NCI-H460 (cell line): ENCODE data around the gene SEC61A1. TPM values are rescaled to one million over a fixed set of nuclear protein-coding genes. Genes with fewer than 3 reads are reported as not detected.

Experiments
- DNase-seq: peaks from one replicate; pipeline ENCODE4 v3.0.0-alpha.2; 2016; ENCODE audit warnings: low read depth; ENCODE audit errors: extremely low read depth
- polyA plus RNA-seq: library from polyadenylated mRNA; depleted of rRNA; stranded (reverse); fragments of >200 nt; gene quantifications from 2 replicates; pipeline ENCODE4 v1.2.3, GENCODE V29; 2014; cell fraction: nucleus; rRNA removed
- total RNA-seq: library from RNA; depleted of rRNA; stranded (reverse); fragments of >200 nt; shearing (Covaris generic); gene quantifications from 2 replicates; pipeline ENCODE4 v1.2.3, GENCODE V29; 2014; rRNA removed

SEC61A1 gene
- total RNA-seq: 133 and 136 TPM in 2 replicates
- polyA plus RNA-seq: 87.0 and 114 TPM in 2 replicates

- DNase-seq: peak; percentile 88
These were observed at the start of gene SEC61A1 for GRCh38 chr3:128051837-128052594. SEC61A1 (plus strand) TSS chr3:128052437; CDS start chr3:128052553, 116 bp downstream.

- no peak for DNase-seq
These were observed 47.6 kb upstream of the SEC61A1 start for GRCh38 chr3:128004661-128005060.

GRCh38 chr3:128006061-128007032, 45.9 kb upstream of the SEC61A1 start:
- no peak for DNase-seq

GRCh38 chr3:128007033-128007424, 45.2 kb upstream of the SEC61A1 start:
- DNase-seq: no peak

- DNase-seq: peak; percentile 66
These were observed 42.0 kb upstream of the SEC61A1 start for GRCh38 chr3:128009952-128010846.

- DNase-seq: peak; percentile 45
These were observed 41.1 kb upstream of the SEC61A1 start for GRCh38 chr3:128011140-128011539.

GRCh38 chr3:128012050-128012449, 40.2 kb upstream of the SEC61A1 start:
- no peak for DNase-seq

GRCh38 chr3:128014548-128014947, 37.7 kb upstream of the SEC61A1 start:
- no peak for DNase-seq

- no peak for DNase-seq
These were observed 35.7 kb upstream of the SEC61A1 start for GRCh38 chr3:128016502-128016901.

- no peak for DNase-seq
These were observed 30.4 kb upstream of the SEC61A1 start for GRCh38 chr3:128021768-128022372.

GRCh38 chr3:128033102-128033501, 19.1 kb upstream of the SEC61A1 start:
- DNase-seq: no peak

GRCh38 chr3:128036119-128036518, 16.1 kb upstream of the SEC61A1 start:
- no peak for DNase-seq

- DNase-seq: no peak
These were observed 12.2 kb upstream of the SEC61A1 start for GRCh38 chr3:128040041-128040440.

- no peak for DNase-seq
These were observed 11.6 kb upstream of the SEC61A1 start for GRCh38 chr3:128040660-128041059.

- no peak for DNase-seq
These were observed 10.9 kb upstream of the SEC61A1 start for GRCh38 chr3:128041344-128041743.

- no peak for DNase-seq
These were observed 1.6 kb upstream of the SEC61A1 start for GRCh38 chr3:128050597-128050996.

GRCh38 chr3:128051459-128051836, 789 bp upstream of the SEC61A1 start:
- no peak for DNase-seq

GRCh38 chr3:128052595-128053351, 536 bp downstream of the SEC61A1 start:
- DNase-seq: no peak

- no peak for DNase-seq
These were observed 1.4 kb downstream of the SEC61A1 start for GRCh38 chr3:128053614-128054013.
